Breast epithelium (tissue), 3 donors: ENCODE results near the gene TRIM46.
"Not testable (repeated sequence)": the region's sequence is repeated elsewhere in the genome, so short reads cannot be mapped to it uniquely, and the experiment has no call there.

Experiments
- POLR2A ChIP-seq: fragments of 450-650 bp; IDR thresholded peaks from one replicate; pipeline ENCODE4 v1.6.1; 2016; ENCODE audit warnings: antibody characterized with exemption, mild to moderate bottlenecking, moderate library complexity
- POLR2AphosphoS5 ChIP-seq, 3 donors: sonication (generic); formaldehyde crosslinking; IDR thresholded peaks; one replicate each; pipeline ENCODE4 v1.6.1; 2017; ENCODE audit warnings: antibody characterized with exemption in 3 of 3

GRCh38 chr1:155225404-155225759, 51.7 kb downstream of the TRIM46 start:
- TF ChIP-seq POLR2A; POLR2AphosphoS5 (IDR thresholded peaks at IDR 0.05): not testable (repeated sequence)
